ENCODE results near the gene NNT.
"Not testable (repeated sequence)": the region's sequence is repeated elsewhere in the genome, so short reads cannot be mapped to it uniquely, and the experiment has no call there.

NNT gene

GRCh38 chr5:43704243-43704642 lies 101.3 kb downstream of the NNT start:
- no peak for TF ChIP-seq POLR2A (IDR thresholded peaks at IDR 0.05; ENCODE audit: low read depth, low read length)
- DNase-seq (ENCODE audit: insufficient read length, low spot score) (no peak), FAIRE-seq (no peak)

- not testable (repeated sequence) for FAIRE-seq
Observed at GRCh38 chr5:43706576-43706975, 103.6 kb downstream of the NNT start.

GRCh38 chr5:43711496-43711895 lies 108.5 kb downstream of the NNT start:
- DNase-seq (ENCODE audit: insufficient read length, low spot score) (peak; percentile 52), FAIRE-seq (peak; percentile 99)
- no peak for TF ChIP-seq POLR2A (IDR thresholded peaks at IDR 0.05; ENCODE audit: low read depth, low read length)

More at GRCh38 chr5:43706576-43706975, 103.6 kb downstream of the NNT start:
- DNase-seq (ENCODE audit: insufficient read length, low spot score): not testable (repeated sequence)

GRCh38 chr5:43712081-43712480 lies 109.1 kb downstream of the NNT start:
- TF ChIP-seq POLR2A (IDR thresholded peaks at IDR 0.05; ENCODE audit: low read depth, low read length): no peak
- DNase-seq (ENCODE audit: insufficient read length, low spot score): no peak
- FAIRE-seq: peak; percentile 20

- not testable (repeated sequence) for DNase-seq (ENCODE audit: insufficient read length, low spot score); FAIRE-seq
Observed at GRCh38 chr5:43719783-43720182, 116.8 kb downstream of the NNT start.

GRCh38 chr5:43728581-43728980 lies 125.6 kb downstream of the NNT start:
- FAIRE-seq (peak; percentile 23), DNase-seq (ENCODE audit: insufficient read length, low spot score) (no peak)

GRCh38 chr5:43729846-43730478 lies 127.0 kb downstream of the NNT start:
- DNase-seq (ENCODE audit: insufficient read length, low spot score): no peak
- no peak for TF ChIP-seq POLR2A (IDR thresholded peaks at IDR 0.05; ENCODE audit: low read depth, low read length)
- FAIRE-seq: peak; percentile 80

More at GRCh38 chr5:43728581-43728980, 125.6 kb downstream of the NNT start:
- TF ChIP-seq POLR2A (IDR thresholded peaks at IDR 0.05; ENCODE audit: low read depth, low read length): no peak

GRCh38 chr5:43730832-43731342 lies 127.9 kb downstream of the NNT start:
- FAIRE-seq (no peak), DNase-seq (ENCODE audit: insufficient read length, low spot score) (no peak)
- no peak for TF ChIP-seq POLR2A (IDR thresholded peaks at IDR 0.05; ENCODE audit: low read depth, low read length)

GRCh38 chr5:43731573-43731972 lies 128.6 kb downstream of the NNT start:
- FAIRE-seq: no peak
- DNase-seq (ENCODE audit: insufficient read length, low spot score): no peak
- no peak for TF ChIP-seq POLR2A (IDR thresholded peaks at IDR 0.05; ENCODE audit: low read depth, low read length)

- DNase-seq (ENCODE audit: insufficient read length, low spot score); FAIRE-seq: not testable (repeated sequence)
Observed at GRCh38 chr5:43745923-43746548, 143.1 kb downstream of the NNT start.

GRCh38 chr5:43750809-43751208 lies 147.8 kb downstream of the NNT start:
- TF ChIP-seq POLR2A (IDR thresholded peaks at IDR 0.05; ENCODE audit: low read depth, low read length): no peak

GRCh38 chr5:43753069-43753468 lies 150.1 kb downstream of the NNT start:
- TF ChIP-seq POLR2A (IDR thresholded peaks at IDR 0.05; ENCODE audit: low read depth, low read length): no peak
- FAIRE-seq: no peak
- DNase-seq (ENCODE audit: insufficient read length, low spot score): no peak

More at GRCh38 chr5:43750809-43751208, 147.8 kb downstream of the NNT start:
- no peak for FAIRE-seq
- no peak for DNase-seq (ENCODE audit: insufficient read length, low spot score)

Measured in H54 (cell line).